Fibroblast of villous mesenchyme (primary cell): ENCODE data around the gene KLF9. TPM values are rescaled to one million over a fixed set of nuclear protein-coding genes. Genes with fewer than 3 reads are reported as not detected.

Experiments
- DNase-seq: peaks from one replicate; pipeline ENCODE4 v3.0.0-alpha.2; 2010; ENCODE audit warnings: low read depth
- H3K4me3 ChIP-seq: 2 replicates; pipeline ENCODE4 v1.5.1; 2011; ENCODE audit warnings: low read depth, mild to moderate bottlenecking, low read length
- CTCF ChIP-seq: IDR thresholded peaks from 2 replicates; pipeline ENCODE4 v1.5.1; 2012; ENCODE audit warnings: low read depth, mild to moderate bottlenecking, low read length; ENCODE audit not compliant: insufficient read depth
- total RNA-seq: library from RNA; depleted of rRNA; stranded (reverse); fragments of >200 nt; gene quantifications from 2 replicates; pipeline ENCODE4 v1.2.3, GENCODE V29; 2012

The KLF9 gene
- total RNA-seq, 1 donor: 37.1 TPM

GRCh38 chr9:70389621-70390266 lies 24.7 kb downstream of the KLF9 start:
- TF ChIP-seq CTCF: no peak
- DNase-seq: peak; percentile 57

GRCh38 chr9:70389188-70389587 lies 25.3 kb downstream of the KLF9 start:
- no peak for DNase-seq
- no peak overlapping the region for H3K4me3 ChIP-seq
- no peak for TF ChIP-seq CTCF

More at GRCh38 chr9:70389621-70390266, 24.7 kb downstream of the KLF9 start:
- H3K4me3 ChIP-seq: no peak overlapping the region

- TF ChIP-seq CTCF: no peak
- no peak for DNase-seq
- no peak overlapping the region for H3K4me3 ChIP-seq
These were observed 26.8 kb downstream of the KLF9 start for GRCh38 chr9:70387663-70388062.

GRCh38 chr9:70385426-70385825 lies 29.0 kb downstream of the KLF9 start:
- no peak for TF ChIP-seq CTCF
- DNase-seq: no peak

GRCh38 chr9:70382709-70383605 lies 31.5 kb downstream of the KLF9 start:
- no peak for TF ChIP-seq CTCF
- no peak overlapping the region for H3K4me3 ChIP-seq
- DNase-seq: no peak

More at GRCh38 chr9:70385426-70385825, 29.0 kb downstream of the KLF9 start:
- no peak overlapping the region for H3K4me3 ChIP-seq

- no peak overlapping the region for H3K4me3 ChIP-seq
- DNase-seq: no peak
- no peak for TF ChIP-seq CTCF
These were observed 32.3 kb downstream of the KLF9 start for GRCh38 chr9:70382046-70382708.
